ENCODE measurements around the gene MRFAP1L1.
"Not testable (repeated sequence)": the region's sequence is repeated elsewhere in the genome, so short reads cannot be mapped to it uniquely, and the experiment has no call there.

The MRFAP1L1 gene

GRCh38 chr4:6727943-6728250 lies 18.2 kb upstream of the MRFAP1L1 start:
- TF ChIP-seq, protein P1, sequence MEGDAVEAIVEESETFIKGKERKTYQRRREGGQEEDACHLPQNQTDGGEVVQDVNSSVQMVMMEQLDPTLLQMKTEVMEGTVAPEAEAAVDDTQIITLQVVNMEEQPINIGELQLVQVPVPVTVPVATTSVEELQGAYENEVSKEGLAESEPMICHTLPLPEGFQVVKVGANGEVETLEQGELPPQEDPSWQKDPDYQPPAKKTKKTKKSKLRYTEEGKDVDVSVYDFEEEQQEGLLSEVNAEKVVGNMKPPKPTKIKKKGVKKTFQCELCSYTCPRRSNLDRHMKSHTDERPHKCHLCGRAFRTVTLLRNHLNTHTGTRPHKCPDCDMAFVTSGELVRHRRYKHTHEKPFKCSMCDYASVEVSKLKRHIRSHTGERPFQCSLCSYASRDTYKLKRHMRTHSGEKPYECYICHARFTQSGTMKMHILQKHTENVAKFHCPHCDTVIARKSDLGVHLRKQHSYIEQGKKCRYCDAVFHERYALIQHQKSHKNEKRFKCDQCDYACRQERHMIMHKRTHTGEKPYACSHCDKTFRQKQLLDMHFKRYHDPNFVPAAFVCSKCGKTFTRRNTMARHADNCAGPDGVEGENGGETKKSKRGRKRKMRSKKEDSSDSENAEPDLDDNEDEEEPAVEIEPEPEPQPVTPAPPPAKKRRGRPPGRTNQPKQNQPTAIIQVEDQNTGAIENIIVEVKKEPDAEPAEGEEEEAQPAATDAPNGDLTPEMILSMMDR (IDR thresholded peaks at IDR 0.05; ENCODE audit: insufficient read depth, low read depth, low read length, missing control alignments) = no peak
- no peak for DNase-seq (ENCODE audit: low read depth)

DNA sequence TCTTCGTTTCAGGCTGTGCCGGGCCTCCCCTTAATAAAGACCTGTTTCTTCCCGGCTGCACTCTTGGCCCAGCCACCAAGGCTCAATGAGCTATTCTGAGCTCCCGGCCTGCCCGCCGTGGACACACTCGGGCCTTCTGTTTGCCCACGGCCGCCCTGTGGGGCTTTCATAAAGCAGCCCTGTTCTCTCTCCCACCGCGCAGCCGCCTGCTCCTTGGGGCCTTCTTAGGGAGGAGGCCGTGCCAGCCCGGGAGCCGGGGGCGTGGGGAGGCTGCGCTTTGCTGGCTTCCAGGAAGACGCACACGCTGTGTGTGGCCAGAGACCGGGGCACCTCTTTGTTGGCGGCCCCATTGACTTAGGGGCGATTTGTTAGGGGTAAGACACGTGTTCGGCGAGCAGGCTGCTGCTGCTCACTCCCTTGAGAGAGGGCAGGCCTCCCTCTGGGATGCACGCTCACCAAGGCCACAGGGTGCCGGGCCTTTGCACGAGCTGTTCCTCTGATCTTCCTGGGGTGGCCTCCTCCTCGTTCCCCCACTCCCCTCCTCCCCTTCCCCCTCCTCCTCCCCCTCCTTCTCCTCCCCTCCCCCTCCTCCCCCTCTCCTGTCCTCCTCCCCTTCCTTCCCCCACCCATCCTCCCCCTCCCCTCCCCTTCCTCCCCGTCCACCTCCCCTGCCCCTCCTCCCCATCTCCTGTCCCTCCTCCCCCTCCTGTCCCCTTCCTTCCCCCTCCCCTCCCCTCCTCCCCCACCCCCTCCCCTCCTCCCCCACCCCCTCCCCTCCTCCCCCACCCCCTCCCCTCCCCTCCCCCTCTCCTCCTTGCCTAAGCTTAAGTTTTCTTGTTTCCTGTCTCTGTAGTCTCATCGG lies 17.6 kb upstream of the MRFAP1L1 start:
- TF ChIP-seq, protein P1 (IDR thresholded peaks at IDR 0.05; ENCODE audit: insufficient read depth, low read depth, low read length, missing control alignments) = no peak
- H3K4me3 ChIP-seq (ENCODE audit: low read length) = no peak overlapping the region
- DNase-seq (ENCODE audit: low read depth) = no peak

More at GRCh38 chr4:6727943-6728250, 18.2 kb upstream of the MRFAP1L1 start:
- H3K4me3 ChIP-seq (ENCODE audit: low read length) = no peak overlapping the region

- DNase-seq (ENCODE audit: low read depth) = not testable (repeated sequence)
These were observed 15.8 kb upstream of the MRFAP1L1 start for GRCh38 chr4:6725427-6725961.

GRCh38 chr4:6724421-6725111 lies 14.9 kb upstream of the MRFAP1L1 start:
- no peak for DNase-seq (ENCODE audit: low read depth)
- TF ChIP-seq, protein P1 (IDR thresholded peaks at IDR 0.05; ENCODE audit: insufficient read depth, low read depth, low read length, missing control alignments) = no peak
- H3K4me3 ChIP-seq (ENCODE audit: low read length) = no peak overlapping the region

More at GRCh38 chr4:6725427-6725961, 15.8 kb upstream of the MRFAP1L1 start:
- H3K4me3 ChIP-seq (ENCODE audit: low read length) = not testable (repeated sequence)

- TF ChIP-seq, protein P1 (IDR thresholded peaks at IDR 0.05; ENCODE audit: insufficient read depth, low read depth, low read length, missing control alignments) = no peak
- no peak overlapping the region for H3K4me3 ChIP-seq (ENCODE audit: low read length)
- DNase-seq (ENCODE audit: low read depth) = no peak
These were observed 14.2 kb upstream of the MRFAP1L1 start for GRCh38 chr4:6723851-6724250.

- no peak for DNase-seq (ENCODE audit: low read depth)
- H3K4me3 ChIP-seq (ENCODE audit: low read length) = no peak overlapping the region
- TF ChIP-seq, protein P1 (IDR thresholded peaks at IDR 0.05; ENCODE audit: insufficient read depth, low read depth, low read length, missing control alignments) = no peak
These were observed 13.2 kb upstream of the MRFAP1L1 start for GRCh38 chr4:6722891-6723290.

- H3K4me3 ChIP-seq (ENCODE audit: low read length) = no peak overlapping the region
- TF ChIP-seq, protein P1 (IDR thresholded peaks at IDR 0.05; ENCODE audit: insufficient read depth, low read depth, low read length, missing control alignments) = no peak
- no peak for DNase-seq (ENCODE audit: low read depth)
These were observed 11.5 kb upstream of the MRFAP1L1 start for GRCh38 chr4:6721121-6721520.

Data from epithelial cell of esophagus (primary cell).